SW480 (cell line): ENCODE data around the gene TTC39B.

Experiments used
- DNase-seq: peaks from one replicate; pipeline ENCODE4 v3.0.0-alpha.2; 2016; ENCODE audit warnings: low spot score

TTC39B gene

DNA sequence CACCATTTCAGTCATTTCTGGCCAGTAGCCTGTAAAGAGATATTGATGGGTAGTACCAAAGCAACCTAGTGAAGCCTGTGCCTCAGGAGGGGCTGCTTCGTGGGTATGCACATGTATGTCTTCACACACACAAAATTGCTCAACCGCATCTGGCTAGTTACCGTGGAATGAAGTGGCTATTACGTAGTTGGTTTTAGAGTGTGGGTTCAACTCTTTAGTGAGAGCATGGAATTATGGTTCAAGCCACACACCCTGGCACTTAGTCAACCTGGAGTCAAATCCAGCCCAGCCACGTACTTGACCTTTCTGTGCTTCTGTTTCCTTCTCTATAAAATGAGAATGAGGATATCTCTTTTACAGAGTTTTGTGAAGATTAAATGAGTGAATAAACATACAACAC lies 174.9 kb downstream of the TTC39B start:
- no peak for DNase-seq

DNA sequence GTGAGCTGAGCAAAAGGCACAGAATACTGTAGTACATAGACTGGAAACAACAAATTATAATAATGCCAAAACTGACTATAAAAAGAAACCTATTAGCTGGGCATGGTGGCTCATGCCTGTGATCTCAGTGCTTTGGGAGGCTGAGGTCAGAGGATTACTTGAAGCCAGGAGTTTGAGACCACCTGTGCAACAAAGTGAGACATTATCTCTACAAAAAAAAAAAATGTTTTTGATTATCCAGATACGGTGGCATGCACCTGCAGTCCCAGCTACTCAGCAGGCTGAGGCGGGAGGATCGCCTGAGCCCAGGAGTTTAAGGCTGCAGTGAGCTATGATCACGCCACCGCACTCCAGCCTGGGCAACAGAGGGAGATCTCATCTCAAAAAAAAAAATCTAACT lies 175.9 kb downstream of the TTC39B start:
- no peak for DNase-seq

DNA sequence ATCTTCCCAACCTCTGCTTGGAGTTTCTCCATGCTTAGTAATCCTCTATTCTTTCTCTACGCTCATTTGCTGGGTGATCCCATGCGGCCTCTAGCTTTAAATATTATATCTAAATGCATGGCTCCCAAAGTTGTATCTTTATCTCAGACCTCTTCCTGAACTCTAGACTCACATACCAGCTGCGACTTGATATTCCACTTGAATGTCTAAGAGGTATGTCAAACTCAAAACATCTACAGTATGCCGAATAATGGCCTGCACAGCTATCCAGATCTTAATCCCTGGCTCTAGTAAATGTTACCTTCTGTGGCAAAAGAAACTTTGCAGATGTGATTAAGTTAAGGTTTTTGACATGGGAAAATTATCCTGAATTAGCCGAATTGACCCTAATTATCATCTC lies 179.2 kb downstream of the TTC39B start:
- DNase-seq = no peak

DNA sequence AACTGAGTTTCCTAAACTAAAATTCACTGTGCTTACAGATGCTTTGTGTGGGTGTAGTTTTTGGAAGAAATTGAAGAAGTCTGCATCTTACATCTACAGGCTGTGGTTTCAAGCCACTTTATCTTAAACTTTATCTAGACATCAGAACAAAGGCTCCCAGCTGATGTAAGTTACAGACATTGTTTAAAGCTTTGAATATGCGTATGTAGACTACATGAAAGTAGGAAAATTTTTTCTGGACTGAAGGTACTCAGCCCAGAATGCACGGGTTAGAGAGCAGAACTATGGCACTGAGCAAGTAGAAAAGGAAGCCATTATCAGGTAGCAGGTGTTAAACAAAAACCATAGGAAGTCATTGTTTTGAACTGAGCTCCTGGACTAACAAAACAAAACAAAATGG lies 185.4 kb downstream of the TTC39B start:
- no peak for DNase-seq

DNA sequence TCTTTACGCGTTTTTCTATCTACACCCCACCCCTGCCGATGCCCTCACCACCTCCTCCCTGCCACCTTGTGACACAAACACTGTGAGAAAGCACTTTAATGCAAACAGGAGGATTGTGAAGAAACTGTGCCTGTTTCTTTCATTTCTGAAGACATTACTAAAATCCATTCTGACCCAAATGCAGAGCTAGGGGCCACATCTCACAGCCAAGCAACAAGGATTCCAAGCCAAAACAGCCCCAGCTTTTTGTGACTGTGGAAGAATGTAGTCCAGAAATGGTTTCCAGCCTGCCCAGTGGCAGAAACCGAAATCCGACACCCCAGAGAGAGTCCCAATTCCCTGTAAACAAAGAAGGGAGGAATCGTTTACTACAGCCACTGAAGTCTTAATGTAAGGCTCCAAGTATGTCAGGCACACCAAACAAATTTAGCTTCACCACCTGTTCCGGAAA lies 190.9 kb downstream of the TTC39B start:
- DNase-seq = no peak

DNA sequence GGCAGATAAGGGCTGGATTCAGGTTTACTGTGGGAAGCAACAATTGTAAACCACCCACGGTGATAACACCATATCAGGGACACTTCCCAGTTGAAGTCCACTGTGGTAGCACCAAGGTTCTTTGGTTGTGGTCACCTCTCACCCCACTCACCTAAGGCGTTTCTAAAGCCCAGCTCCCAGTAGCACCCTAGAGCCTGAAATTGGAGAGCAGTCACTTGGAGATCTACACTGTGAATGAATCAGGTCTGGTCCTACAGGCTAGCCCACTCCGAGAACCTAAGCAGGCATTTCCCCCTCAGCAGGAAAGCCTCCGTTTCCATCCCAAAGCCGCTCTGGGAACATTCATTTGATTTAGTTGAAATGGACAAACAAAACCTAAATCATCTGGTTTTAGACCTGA lies 191.3 kb downstream of the TTC39B start:
- DNase-seq = no peak

DNA sequence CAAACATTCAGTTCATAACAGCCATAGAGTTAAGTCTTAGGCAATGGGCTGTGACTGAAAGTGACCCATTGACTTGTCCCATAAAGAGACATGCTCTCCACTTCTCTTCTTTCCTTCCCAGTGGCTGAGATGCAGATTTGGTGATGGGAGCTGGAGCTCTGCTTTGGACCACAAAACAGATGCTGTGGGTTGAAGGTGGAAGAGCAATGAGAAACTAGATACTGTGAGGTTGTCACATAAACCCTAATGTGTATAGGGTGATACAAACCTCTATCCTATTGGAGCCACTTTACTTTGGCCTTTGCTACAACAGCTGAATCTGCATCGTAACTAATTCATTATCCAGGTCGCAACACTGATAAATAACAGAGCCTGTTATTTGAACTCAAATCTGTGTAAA lies 192.0 kb downstream of the TTC39B start:
- DNase-seq = no peak
